Subcutaneous adipose tissue (tissue), 4 donors: ENCODE results near the gene SHROOM4. TPM values are rescaled to one million over a fixed set of nuclear protein-coding genes. Genes with fewer than 3 reads are reported as not detected.

ENCODE experiments used
- total RNA-seq, 4 donors: library from RNA; depleted of rRNA; stranded (reverse); fragments of >200 nt; gene quantifications; one replicate each; pipeline ENCODE4 v1.1.0, GENCODE V29; 2016
- TF ChIP-seq, protein P1 (sequence below): fragments of 450-650 bp; IDR thresholded peaks from one replicate; pipeline ENCODE4 v1.5.1; 2016; ENCODE audit warnings: low read depth, mild to moderate bottlenecking, control low read depth, antibody characterized with exemption, moderate library complexity

Gene SHROOM4
- total RNA-seq, 4 donors from 2014 or later = 9.7 to 32.8 (median 15.3) TPM

GRCh38 chrX:50726296-50726695, 87.7 kb downstream of the SHROOM4 start:
- TF ChIP-seq, protein P1, sequence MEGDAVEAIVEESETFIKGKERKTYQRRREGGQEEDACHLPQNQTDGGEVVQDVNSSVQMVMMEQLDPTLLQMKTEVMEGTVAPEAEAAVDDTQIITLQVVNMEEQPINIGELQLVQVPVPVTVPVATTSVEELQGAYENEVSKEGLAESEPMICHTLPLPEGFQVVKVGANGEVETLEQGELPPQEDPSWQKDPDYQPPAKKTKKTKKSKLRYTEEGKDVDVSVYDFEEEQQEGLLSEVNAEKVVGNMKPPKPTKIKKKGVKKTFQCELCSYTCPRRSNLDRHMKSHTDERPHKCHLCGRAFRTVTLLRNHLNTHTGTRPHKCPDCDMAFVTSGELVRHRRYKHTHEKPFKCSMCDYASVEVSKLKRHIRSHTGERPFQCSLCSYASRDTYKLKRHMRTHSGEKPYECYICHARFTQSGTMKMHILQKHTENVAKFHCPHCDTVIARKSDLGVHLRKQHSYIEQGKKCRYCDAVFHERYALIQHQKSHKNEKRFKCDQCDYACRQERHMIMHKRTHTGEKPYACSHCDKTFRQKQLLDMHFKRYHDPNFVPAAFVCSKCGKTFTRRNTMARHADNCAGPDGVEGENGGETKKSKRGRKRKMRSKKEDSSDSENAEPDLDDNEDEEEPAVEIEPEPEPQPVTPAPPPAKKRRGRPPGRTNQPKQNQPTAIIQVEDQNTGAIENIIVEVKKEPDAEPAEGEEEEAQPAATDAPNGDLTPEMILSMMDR = no peak

DNA sequence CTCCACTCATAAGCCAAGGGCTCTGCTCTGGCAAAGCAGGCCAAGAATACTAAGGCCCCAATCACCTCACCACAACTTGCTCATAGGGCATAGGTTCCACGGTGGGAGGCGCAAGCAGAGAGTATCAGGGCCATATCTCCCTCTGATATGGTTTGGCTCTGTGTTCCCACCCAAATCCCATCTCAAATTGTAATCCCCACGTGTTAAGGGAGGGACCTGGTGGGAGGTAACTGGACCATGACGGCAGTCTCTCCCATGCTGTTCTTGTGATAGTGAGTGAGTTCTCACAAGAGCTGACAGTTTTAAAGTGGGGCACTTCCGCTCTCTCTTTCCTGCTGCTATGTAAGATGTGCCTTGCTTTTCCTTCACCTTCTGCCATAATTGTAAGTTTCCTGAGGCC, 88.7 kb downstream of the SHROOM4 start:
- TF ChIP-seq, protein P1 = no peak

- TF ChIP-seq, protein P1 = no peak
Measured at GRCh38 chrX:50723006-50723405, 91.0 kb downstream of the SHROOM4 start.

GRCh38 chrX:50721764-50722521, 92.1 kb downstream of the SHROOM4 start:
- TF ChIP-seq, protein P1 = no peak

- TF ChIP-seq, protein P1 = no peak
Measured at GRCh38 chrX:50719614-50720013, 94.4 kb downstream of the SHROOM4 start.

GRCh38 chrX:50718776-50719175, 95.2 kb downstream of the SHROOM4 start:
- TF ChIP-seq, protein P1 = no peak

GRCh38 chrX:50716706-50717105, 97.3 kb downstream of the SHROOM4 start:
- TF ChIP-seq, protein P1 = no peak
